Transverse colon (tissue), 4 donors: Measurements from ENCODE around the gene SORT1. TPM values are rescaled to one million over a fixed set of nuclear protein-coding genes. Genes with fewer than 3 reads are reported as not detected.

ENCODE experiments used
- DNase-seq: peaks from one replicate; pipeline ENCODE4 v3.0.0-alpha.2; 2019
- H3K27ac ChIP-seq, 4 donors: fragments of 200-600 bp; sonication (generic); 2 replicates each; pipeline ENCODE4 v1.5.1; 2016 to 2018; ENCODE audit warnings: inconsistent platforms in 4 of 4
- H3K27me3 ChIP-seq: fragments of 200-600 bp; sonication (generic); 2 replicates; pipeline ENCODE4 v1.5.1; 2017; ENCODE audit warnings: inconsistent platforms
- H3K36me3 ChIP-seq, 4 donors: fragments of 200-600 bp; sonication (generic); 2 replicates each; pipeline ENCODE4 v1.5.1; 2017 to 2019; ENCODE audit warnings: inconsistent platforms in 4 of 4
- H3K4me1 ChIP-seq, 4 donors: fragments of 200-600 bp; sonication (generic); 2 replicates each; pipeline ENCODE4 v1.5.1; 2017 to 2020; ENCODE audit warnings: inconsistent platforms in 4 of 4
- H3K4me3 ChIP-seq, 4 donors: fragments of 200-600 bp; sonication (generic); 1 replicate in 1 of 4; 2 replicates in 3 of 4; pipeline versions ENCODE4 v1.5.1 to v1.6.1; 2017 to 2019; ENCODE audit warnings: inconsistent platforms in 4 of 4
- H3K9me3 ChIP-seq, 2 donors: fragments of 200-600 bp; sonication (generic); 2 replicates each; pipeline ENCODE4 v1.5.1; 2017 to 2019; ENCODE audit warnings: inconsistent platforms in 2 of 2
- CTCF ChIP-seq, 5 experiments: fragments of 200-600 bp in 3 of 5; fragments of 450-650 bp in 2 of 5; sonication (generic) in 3 of 5; IDR thresholded peaks; 1 replicate in 2 of 5; 2 replicates in 3 of 5; pipeline ENCODE4 v1.5.1; 2016 to 2017; ENCODE audit warnings: antibody characterized with exemption in 5 of 5, inconsistent platforms in 3 of 5, mild to moderate bottlenecking in 2 of 5, moderate library complexity in 1 of 5
- EP300 ChIP-seq: sonication (generic); formaldehyde crosslinking; IDR thresholded peaks from one replicate; pipeline ENCODE4 v1.6.1; 2017; ENCODE audit warnings: antibody characterized with exemption, low read depth
- POLR2A ChIP-seq: fragments of 450-650 bp; IDR thresholded peaks from one replicate; pipeline ENCODE4 v1.6.1; 2016; ENCODE audit warnings: antibody characterized with exemption, mild to moderate bottlenecking, moderate library complexity
- POLR2AphosphoS5 ChIP-seq, 3 donors: sonication (generic); formaldehyde crosslinking; IDR thresholded peaks; one replicate each; pipeline ENCODE4 v1.6.1; 2016; ENCODE audit warnings: antibody characterized with exemption in 3 of 3
- WGBS, 2 donors: methylation state at CpG; one replicate each; pipeline ENCODE4 v1.1.5; 2018; ENCODE audit warnings: low coverage in 1 of 2; 5-methylcytosine and 5-hydroxymethylcytosine counted together
- in situ Hi-C, 4 donors: fragments of 200-750 bp; cut with MboI; loops; one replicate each; pipeline versions ENCODE4 v1.15.0 to v1.15.1; 2017; ENCODE audit warnings: low sequenced_read_pairs in 3 of 4, low pct_ligation_motif_present in 1 of 4, low pct_unique_long_range_greater_than_20kb in 1 of 4
- intact Hi-C: fragments of 100-400 bp; cut with DNase I; formaldehyde crosslinking; loops from one replicate; pipeline ENCODE4 v1.15.1; 2023; ENCODE audit warnings: low total_unique reads
- total RNA-seq, 4 donors: library from RNA; depleted of rRNA; stranded (reverse); fragments of >200 nt; gene quantifications; one replicate each; pipeline ENCODE4 v1.1.0, GENCODE V29; 2016

SORT1 gene
- total RNA-seq, 4 donors from 2014 or later, result 53.5 to 79.3 (median 66.2) TPM

GRCh38 chr1:109399326-109399957 is 1.7 kb upstream of the SORT1 start:
- H3K27me3 ChIP-seq, result no peaks in the 10 kb centered on the region
- H3K4me3 ChIP-seq, result no peak overlapping the region
- intact Hi-C loops, result loop anchor here (5.0 kb wide), 1 partner anchor 117 kb away; the partner anchor contains the start of gene PSRC1
- TF ChIP-seq CTCF (IDR thresholded peaks at IDR 0.05) (peak; percentile 55 to 90 (median 67)), POLR2AphosphoS5 (IDR thresholded peaks at IDR 0.05) (no peak), POLR2A (no peak), EP300 (no peak)
- H3K36me3 ChIP-seq, result peaks cover 0 to 14% (median 2%) of the 10 kb centered on the region in 4 donors
- peaks cover 3 to 37% (median 28%) of the 10 kb centered on the region in 4 donors for H3K4me1 ChIP-seq
- no peaks in the 10 kb centered on the region for H3K9me3 ChIP-seq
- in situ Hi-C loops, result no loop called here
- DNase-seq, result no peak
- peak overlapping the region in 1 of 4 donors; percentile 85 for H3K27ac ChIP-seq
- WGBS, 2 donors, result 29 to 39% methylated on average over 2 of the region's 2 CpGs

GRCh38 chr1:109398343-109399225 is 866 bp upstream of the SORT1 start:
- peak overlapping the region; percentile 85 to 89 (median 86) for H3K27ac ChIP-seq
- intact Hi-C loops, result loop anchor here (5.0 kb wide), 1 partner anchor 116 kb away; the partner anchor contains the start of gene PSRC1
- no peak for DNase-seq

GRCh38 chr1:109396871-109397580 is 692 bp downstream of the SORT1 start:
- intact Hi-C loops, result loop anchor here (5.0 kb wide), 1 partner anchor 115 kb away; the partner anchor contains the start of gene PSRC1
- peaks cover 0 to 4% (median under 1%) of the 10 kb centered on the region in 4 donors for H3K36me3 ChIP-seq
- in situ Hi-C loops, result no loop called here
- H3K27me3 ChIP-seq, result no peaks in the 10 kb centered on the region
- 4 to 6% methylated on average over 21 to 37 of the region's 46 CpGs for WGBS, 2 donors
- H3K4me3 ChIP-seq, result peak overlapping the region; percentile 24 to 82 (median 74)
- H3K27ac ChIP-seq, result peak overlapping the region; percentile 85 to 89 (median 86)
- peak in 1 of 3 donors; percentile 13 for TF ChIP-seq POLR2AphosphoS5 (IDR thresholded peaks at IDR 0.05)
- peak; percentile 15 for TF ChIP-seq POLR2A
- no peak for TF ChIP-seq EP300
- TF ChIP-seq CTCF (IDR thresholded peaks at IDR 0.05), result no peak
- DNase-seq, result peak; percentile 33
- H3K4me1 ChIP-seq, result peaks cover 25 to 61% (median 51%) of the 10 kb centered on the region in 4 donors
- no peaks in the 10 kb centered on the region for H3K9me3 ChIP-seq

More at GRCh38 chr1:109398343-109399225, 866 bp upstream of the SORT1 start:
- peak overlapping the region; percentile 29 to 82 (median 74) for H3K4me3 ChIP-seq
- in situ Hi-C loops, result no loop called here
- peaks cover 10 to 46% (median 36%) of the 10 kb centered on the region in 4 donors for H3K4me1 ChIP-seq
- no peaks in the 10 kb centered on the region for H3K27me3 ChIP-seq
- WGBS, 2 donors, result 35 to 57% methylated on average over 15 to 18 of the region's 18 CpGs
- no peak for TF ChIP-seq CTCF (IDR thresholded peaks at IDR 0.05)
- no peak for TF ChIP-seq EP300
- no peak for TF ChIP-seq POLR2A
- no peak for TF ChIP-seq POLR2AphosphoS5 (IDR thresholded peaks at IDR 0.05)
- peaks cover 0 to 6% (median 2%) of the 10 kb centered on the region in 4 donors for H3K36me3 ChIP-seq
- H3K9me3 ChIP-seq, result no peaks in the 10 kb centered on the region
